GM18867 (cell line): ENCODE data around the gene ABCD1.
"Not testable (repeated sequence)": the region's sequence is repeated elsewhere in the genome, so short reads cannot be mapped to it uniquely, and the experiment has no call there.

Source experiments
- ATAC-seq: cut with Tn5 transposase; IDR thresholded peaks from one replicate; pipeline ENCODE4 v1.9.1; 2021; ENCODE audit warnings: mild to moderate bottlenecking, moderate library complexity; ENCODE audit not compliant: unreplicated experiment

Gene ABCD1

DNA sequence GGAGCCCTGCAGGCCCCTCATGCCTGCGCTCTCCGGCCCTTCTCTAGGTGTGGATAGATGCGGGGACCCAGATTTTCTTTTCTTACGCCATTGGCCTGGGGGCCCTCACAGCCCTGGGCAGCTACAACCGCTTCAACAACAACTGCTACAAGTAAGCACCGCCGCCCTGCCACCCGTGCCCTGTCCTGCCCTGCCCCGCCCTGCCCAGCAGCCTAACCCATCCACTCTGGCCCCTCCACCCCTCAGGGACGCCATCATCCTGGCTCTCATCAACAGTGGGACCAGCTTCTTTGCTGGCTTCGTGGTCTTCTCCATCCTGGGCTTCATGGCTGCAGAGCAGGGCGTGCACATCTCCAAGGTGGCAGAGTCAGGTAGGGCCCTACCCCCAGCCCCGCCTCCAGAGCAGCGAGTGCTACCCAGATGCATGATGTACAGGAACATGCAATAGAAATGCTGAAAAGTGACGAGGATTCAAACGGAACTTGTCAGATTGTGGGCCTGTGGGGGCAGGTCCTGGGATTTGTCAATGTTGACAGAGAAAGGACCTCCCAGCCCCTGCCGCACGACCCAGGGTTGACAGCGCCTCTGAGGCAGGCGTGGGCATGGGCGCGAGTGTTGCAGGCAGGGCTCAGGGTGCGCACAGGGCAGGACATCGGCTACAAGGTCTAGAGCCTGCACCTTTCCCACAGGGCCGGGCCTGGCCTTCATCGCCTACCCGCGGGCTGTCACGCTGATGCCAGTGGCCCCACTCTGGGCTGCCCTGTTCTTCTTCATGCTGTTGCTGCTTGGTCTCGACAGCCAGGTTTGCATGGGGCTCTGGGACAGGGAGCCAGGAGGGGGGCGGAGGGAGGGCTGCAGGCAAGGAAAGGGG is 31.2 kb upstream of the ABCD1 start:
- no peak for ATAC-seq

DNA sequence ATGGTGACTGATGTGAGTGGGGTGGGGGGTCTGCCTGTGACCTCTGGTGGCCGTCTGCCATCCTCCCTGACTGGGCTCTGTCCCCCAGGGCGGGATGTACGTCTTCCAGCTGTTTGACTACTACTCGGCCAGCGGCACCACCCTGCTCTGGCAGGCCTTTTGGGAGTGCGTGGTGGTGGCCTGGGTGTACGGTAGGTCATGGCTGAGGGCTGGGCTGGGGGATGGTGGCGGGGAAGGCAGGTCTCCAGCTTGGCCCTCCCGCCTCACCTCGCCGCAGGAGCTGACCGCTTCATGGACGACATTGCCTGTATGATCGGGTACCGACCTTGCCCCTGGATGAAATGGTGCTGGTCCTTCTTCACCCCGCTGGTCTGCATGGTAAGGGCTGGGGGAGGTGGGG is 30.4 kb upstream of the ABCD1 start:
- not testable (repeated sequence) for ATAC-seq

DNA sequence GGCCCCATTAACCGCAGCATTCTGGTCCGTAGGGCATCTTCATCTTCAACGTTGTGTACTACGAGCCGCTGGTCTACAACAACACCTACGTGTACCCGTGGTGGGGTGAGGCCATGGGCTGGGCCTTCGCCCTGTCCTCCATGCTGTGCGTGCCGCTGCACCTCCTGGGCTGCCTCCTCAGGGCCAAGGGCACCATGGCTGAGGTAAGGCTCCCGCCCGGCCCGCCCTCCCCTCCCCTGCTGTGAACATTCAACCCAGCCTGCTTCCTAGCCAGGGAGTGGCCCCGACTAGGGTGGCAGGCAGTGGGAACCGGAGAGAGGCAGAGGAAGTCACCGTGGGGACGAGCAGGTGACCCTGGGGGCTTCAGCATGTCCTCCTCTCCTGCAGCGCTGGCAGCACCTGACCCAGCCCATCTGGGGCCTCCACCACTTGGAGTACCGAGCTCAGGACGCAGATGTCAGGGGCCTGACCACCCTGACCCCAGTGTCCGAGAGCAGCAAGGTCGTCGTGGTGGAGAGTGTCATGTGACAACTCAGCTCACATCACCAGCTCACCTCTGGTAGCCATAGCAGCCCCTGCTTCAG is 29.9 kb upstream of the ABCD1 start:
- no peak for ATAC-seq

- ATAC-seq: no peak
Measured at GRCh38 chrX:153696100-153696499, 28.6 kb upstream of the ABCD1 start.

GRCh38 chrX:153696538-153696937 is 28.1 kb upstream of the ABCD1 start:
- ATAC-seq: not testable (repeated sequence)

- ATAC-seq: not testable (repeated sequence)
Measured at GRCh38 chrX:153696986-153697722, 27.5 kb upstream of the ABCD1 start.

DNA sequence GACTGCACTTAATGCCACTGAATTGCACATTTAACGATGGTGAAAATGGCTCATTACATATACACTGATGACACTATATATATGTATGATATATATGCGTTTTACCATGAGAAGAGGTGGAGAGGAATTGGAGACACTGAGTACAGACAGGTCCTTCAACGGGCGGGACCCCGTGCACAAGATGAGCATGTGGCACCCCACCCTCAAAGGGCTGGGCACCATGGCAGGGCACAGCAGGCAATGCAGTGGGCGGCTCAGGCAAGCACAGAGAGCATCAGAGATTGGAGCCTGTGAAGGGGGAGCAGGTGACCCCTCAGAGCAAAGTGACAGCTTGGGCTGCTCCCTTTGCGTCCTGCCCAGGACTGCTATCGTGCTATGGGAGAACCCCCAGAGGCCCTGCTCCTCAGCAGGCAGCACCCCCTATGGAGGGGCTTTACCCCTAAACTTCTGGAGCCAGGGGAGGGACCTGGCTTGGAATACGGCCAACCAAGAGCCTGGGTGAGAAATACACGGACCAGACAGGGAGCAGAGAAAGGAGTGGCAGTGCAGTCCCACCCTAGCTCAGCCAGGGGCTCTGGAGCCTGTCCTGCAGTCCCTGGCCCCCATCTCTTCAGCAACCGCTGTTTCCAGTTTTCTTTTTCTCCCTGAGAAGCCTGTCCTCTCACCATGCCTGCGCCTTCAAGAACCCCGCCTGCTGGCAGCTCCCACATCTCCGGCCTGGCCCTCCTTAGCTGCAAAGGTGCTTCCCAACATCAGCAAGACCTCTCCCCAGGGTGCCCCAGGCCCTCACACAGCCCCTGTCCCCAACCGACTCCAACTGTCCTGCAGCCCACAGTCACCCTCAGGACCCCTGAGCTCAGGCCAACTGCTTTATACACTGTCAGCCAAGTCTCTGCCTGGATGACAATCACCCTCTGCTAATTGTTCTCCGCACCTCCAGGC is 26.5 kb upstream of the ABCD1 start:
- no peak for ATAC-seq

DNA sequence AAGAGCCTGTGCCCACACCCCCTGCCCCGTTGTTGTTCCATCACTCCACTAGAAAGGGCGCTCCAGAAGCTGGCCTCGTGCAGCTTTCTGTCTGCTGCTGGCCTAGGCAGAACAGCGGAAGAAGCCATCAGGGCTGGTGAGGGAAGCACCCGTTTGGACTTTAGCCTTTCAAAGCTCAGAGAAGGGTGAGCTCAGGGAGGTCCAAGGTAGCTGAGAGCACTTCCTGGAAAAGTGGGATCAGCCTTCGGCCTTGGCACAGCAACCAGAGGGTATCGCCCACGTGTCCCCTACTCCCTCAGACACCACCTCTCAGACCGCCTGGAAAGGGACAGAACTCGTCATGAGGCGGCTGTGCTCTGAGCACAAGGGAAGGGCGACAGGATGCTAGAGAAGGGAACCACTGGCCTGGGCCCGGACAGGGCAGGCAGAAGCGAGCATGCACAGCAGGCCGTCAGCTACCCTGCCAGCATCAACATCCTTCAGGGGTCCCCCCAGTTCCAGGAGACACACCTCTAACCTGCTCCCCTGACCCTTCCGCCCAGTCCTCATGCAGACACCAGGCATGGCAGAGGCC is 25.4 kb upstream of the ABCD1 start:
- not testable (repeated sequence) for ATAC-seq

DNA sequence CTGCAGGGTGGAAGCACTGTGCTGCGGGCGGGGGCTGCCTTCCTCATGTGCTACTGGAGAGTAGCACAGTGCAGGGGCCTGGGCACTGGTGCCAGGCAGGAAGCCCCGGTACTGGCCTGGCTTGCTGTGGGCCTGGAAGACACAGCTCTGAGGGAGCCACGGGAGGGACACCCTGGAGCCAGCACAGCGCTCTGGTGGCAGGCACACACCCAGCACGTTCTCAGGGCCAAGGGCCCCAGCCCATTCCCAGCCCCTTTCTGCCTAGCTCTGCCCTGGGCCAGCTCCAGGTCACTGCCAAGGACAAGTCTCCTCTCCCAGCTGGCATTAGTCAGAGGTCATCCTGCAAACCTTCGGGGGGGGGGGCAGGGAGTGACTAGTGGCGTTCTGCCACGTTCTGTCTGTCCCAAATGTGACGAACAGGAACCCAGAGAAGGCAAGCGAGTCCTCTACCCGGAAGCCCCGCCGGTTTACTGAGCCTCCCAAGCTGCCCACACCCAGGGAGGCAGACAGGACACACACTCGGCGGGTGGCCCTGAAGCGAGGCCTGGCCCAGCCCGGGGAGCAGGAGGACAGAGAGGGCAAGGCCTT is 24.8 kb upstream of the ABCD1 start:
- ATAC-seq: not testable (repeated sequence)

- no peak for ATAC-seq
Measured at GRCh38 chrX:153700376-153700945, 24.2 kb upstream of the ABCD1 start.

GRCh38 chrX:153700967-153701366 is 23.7 kb upstream of the ABCD1 start:
- no peak for ATAC-seq

DNA sequence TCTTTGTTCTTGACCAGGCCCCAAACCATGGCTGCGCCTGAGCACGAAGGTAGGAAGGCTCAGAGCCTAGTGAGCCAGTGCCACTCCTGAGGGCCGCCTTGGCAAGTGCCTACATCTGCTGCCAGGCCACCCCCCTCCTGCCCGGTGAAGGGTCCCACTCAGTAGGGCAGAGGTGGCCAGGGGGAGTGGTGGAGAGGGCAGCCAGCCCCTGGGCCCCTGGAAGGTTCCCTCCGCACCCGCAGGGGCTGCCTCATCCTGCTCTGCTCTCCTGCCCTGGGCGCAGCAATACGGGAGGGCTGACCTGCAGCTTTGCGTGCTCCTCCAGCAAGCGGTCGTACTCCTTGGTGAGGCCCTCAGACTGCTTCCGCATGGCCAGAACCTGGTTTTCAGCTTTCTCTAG is 22.9 kb upstream of the ABCD1 start:
- ATAC-seq: no peak

GRCh38 chrX:153702336-153703035 is 22.2 kb upstream of the ABCD1 start:
- ATAC-seq: no peak

GRCh38 chrX:153703036-153703370 is 21.7 kb upstream of the ABCD1 start:
- no peak for ATAC-seq

- ATAC-seq: no peak
Measured at GRCh38 chrX:153704021-153704526, 20.6 kb upstream of the ABCD1 start.

- ATAC-seq: not testable (repeated sequence)
Measured at GRCh38 chrX:153704631-153705402, 19.8 kb upstream of the ABCD1 start.

- ATAC-seq: not testable (repeated sequence)
Measured at GRCh38 chrX:153705403-153706060, 19.1 kb upstream of the ABCD1 start.

DNA sequence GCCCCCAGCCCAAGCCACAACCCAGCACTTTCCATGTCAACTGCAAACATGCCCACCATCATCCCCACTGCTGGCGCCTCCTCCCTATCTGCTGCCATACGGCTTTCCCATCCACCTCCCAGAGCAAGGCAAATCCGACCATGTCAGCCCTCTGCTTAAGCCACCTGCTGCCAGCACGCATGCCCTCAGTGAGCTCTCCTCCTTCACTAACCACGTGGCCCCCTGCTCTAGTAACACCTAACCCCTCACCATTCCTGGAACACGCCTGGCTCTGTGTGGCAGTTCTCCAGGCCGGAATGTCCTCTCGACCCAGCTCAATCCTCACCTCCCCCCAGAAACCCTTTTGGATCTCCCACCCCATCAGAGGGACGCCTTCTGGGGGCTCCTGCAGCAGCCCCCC is 17.9 kb upstream of the ABCD1 start:
- ATAC-seq: no peak
